ENCODE results near the gene CAMTA1. TPM values are rescaled to one million over a fixed set of nuclear protein-coding genes. Genes with fewer than 3 reads are reported as not detected.

Gene CAMTA1
- total RNA-seq, 1 experiment from 2014 or later = 69.5 TPM

DNA sequence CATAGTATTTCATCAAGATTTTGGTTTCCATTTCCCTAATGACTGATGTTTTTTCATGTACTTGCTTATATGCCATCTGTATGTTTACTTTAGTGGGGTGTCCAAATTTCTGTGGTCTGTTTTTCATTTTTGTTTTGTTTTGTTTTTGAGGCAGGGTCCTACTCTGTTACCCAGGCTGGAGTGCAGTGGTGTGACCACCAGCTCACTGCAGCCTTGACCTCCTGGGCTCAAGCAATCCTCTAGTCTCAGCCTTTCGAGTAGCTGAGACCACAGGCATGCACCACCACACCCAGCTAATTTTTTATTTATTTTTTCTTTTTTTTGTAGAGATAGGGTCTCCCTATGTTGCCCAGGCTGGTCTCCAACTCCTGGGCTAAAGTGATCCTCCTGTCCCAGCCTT is 607.9 kb downstream of the CAMTA1 start:
- no peak for DNase-seq (ENCODE audit: low read depth, low spot score)
- Histone ChIP-seq H3K4me1 (ENCODE audit: control insufficient read depth in 1 of 2, insufficient read depth in 2 of 2, low read length in 2 of 2) (peaks cover 0 to under 1% of the 10 kb centered on the region in 2 experiments; a peak in 2 of 4 replicates), H3K4me3 (replicated peaks in 1 of 2; ENCODE audit: low read depth in 1 of 2, low read length in 2 of 2) (no peak overlapping the region), H3K27ac (ENCODE audit: low read depth, low read length) (no peak overlapping the region), H3K4me2 (ENCODE audit: low read length) (no peak overlapping the region), H3K79me2 (ENCODE audit: insufficient read depth, low read length) (no peaks in the 10 kb centered on the region), H4K20me1 (ENCODE audit: insufficient read depth) (no peaks in the 10 kb centered on the region), H3K36me3 (ENCODE audit: control insufficient read depth in 1 of 2, insufficient read depth in 2 of 2, low read length in 2 of 2) (no peaks in the 10 kb centered on the region), H3K27me3 (ENCODE audit: insufficient read depth, low read length) (no peaks in the 10 kb centered on the region), H3K9me2 (ENCODE audit: insufficient read depth) (no peaks in the 10 kb centered on the region), H3K9ac (ENCODE audit: low read length) (no peak overlapping the region), H2AFZ (ENCODE audit: low read depth, low read length, poor library complexity, severe bottlenecking) (no peak overlapping the region), H3K9me3 (ENCODE audit: control insufficient read depth in 1 of 2, insufficient read depth in 1 of 2, low read depth in 1 of 2, low read length in 2 of 2) (peaks cover 15% of the 10 kb centered on the region in 2 experiments; a peak in 3 of 4 replicates)
- intact Hi-C loops (cut with micrococcal nuclease) = no loop called here
- TF ChIP-seq RAD21 (IDR thresholded peaks at IDR 0.05; ENCODE audit: low read depth) = no peak
- no peak for TF ChIP-seq EZH2 (IDR thresholded peaks at IDR 0.05)
- TF ChIP-seq CTCF (IDR thresholded peaks at IDR 0.05 in 2 of 3, conservative IDR thresholded peaks at IDR 0.05 in 1 of 3; ENCODE audit: borderline replicate concordance in 1 of 3, insufficient read depth in 1 of 3, low read depth in 2 of 3, low read length in 2 of 3) = no peak
- no peak for TF ChIP-seq CBX3 (IDR thresholded peaks at IDR 0.05; ENCODE audit: low read depth)
- no peak for TF ChIP-seq EZH2phosphoT487 (IDR thresholded peaks at IDR 0.05; ENCODE audit: borderline replicate concordance)
- TF ChIP-seq ELF1 (IDR thresholded peaks at IDR 0.05; ENCODE audit: borderline replicate concordance, low read depth) = no peak
- no peak for TF ChIP-seq REST (IDR thresholded peaks at IDR 0.05; ENCODE audit: low read depth)
- no peak for ATAC-seq
- CTCF ChIA-PET = no interaction called here
- POLR2A ChIA-PET = no interaction called here
- BruUV-seq (replicated peaks) = no TSS peak
- RAD21 ChIA-PET (ENCODE audit: low non-redundant PET in 1 of 2, low total read pairs in 2 of 2, uncharacterized antibody in 2 of 2, unreplicated experiment in 2 of 2) = no interaction called here

Measured in HCT116 (cell line).